SU-DHL-6 (cell line): ENCODE results near the gene C7orf33.

Source experiments
- EZH2phosphoT487 ChIP-seq: fragments of 200-600 bp; sonication (generic), shearing (Covaris generic); conservative IDR thresholded peaks from 2 replicates; pipeline ENCODE4 v1.6.1; 2018; ENCODE audit warnings: mild to moderate bottlenecking, antibody characterized with exemption, low read length, moderate library complexity, mixed read lengths
- TF ChIP-seq, protein P1 (sequence below): fragments of 200-600 bp; sonication (generic); IDR thresholded peaks from one replicate; pipeline ENCODE4 v1.5.1; 2017; ENCODE audit warnings: antibody characterized with exemption, mild to moderate bottlenecking, low read length, moderate library complexity; ENCODE audit not compliant: insufficient read depth, poor library complexity, severe bottlenecking

DNA sequence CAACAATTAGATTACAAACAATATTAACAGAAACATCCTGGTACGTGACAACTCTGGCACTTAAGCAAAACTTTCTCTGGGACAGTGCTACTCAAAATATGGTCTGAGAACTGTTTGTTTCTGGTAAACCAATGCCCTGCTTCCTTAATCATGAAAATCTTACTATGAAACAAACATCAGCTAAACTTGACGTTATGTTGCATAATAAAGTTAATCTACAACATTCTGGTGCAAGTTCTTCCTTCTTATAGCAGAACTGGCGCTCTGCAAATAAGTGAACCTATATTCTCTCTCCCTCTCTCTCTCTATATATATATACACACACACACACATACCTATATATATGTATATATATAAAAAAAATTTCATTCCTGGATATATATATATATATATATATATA lies 7.8 kb downstream of the C7orf33 start:
- TF ChIP-seq EZH2phosphoT487 = no peak
- TF ChIP-seq, protein P1, sequence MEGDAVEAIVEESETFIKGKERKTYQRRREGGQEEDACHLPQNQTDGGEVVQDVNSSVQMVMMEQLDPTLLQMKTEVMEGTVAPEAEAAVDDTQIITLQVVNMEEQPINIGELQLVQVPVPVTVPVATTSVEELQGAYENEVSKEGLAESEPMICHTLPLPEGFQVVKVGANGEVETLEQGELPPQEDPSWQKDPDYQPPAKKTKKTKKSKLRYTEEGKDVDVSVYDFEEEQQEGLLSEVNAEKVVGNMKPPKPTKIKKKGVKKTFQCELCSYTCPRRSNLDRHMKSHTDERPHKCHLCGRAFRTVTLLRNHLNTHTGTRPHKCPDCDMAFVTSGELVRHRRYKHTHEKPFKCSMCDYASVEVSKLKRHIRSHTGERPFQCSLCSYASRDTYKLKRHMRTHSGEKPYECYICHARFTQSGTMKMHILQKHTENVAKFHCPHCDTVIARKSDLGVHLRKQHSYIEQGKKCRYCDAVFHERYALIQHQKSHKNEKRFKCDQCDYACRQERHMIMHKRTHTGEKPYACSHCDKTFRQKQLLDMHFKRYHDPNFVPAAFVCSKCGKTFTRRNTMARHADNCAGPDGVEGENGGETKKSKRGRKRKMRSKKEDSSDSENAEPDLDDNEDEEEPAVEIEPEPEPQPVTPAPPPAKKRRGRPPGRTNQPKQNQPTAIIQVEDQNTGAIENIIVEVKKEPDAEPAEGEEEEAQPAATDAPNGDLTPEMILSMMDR = no peak
